H9 (cell line): ENCODE measurements around the gene SRGAP1. TPM values are rescaled to one million over a fixed set of nuclear protein-coding genes. Genes with fewer than 3 reads are reported as not detected.

Experiments used
- DNase-seq: peaks from one replicate; pipeline ENCODE4 v3.0.0-alpha.2; 2017
- H2AFZ ChIP-seq: one replicate; pipeline ENCODE4 v1.6.1; 2013; ENCODE audit warnings: mild to moderate bottlenecking, low read length, control low read depth, moderate library complexity
- H2AK5ac ChIP-seq: 2 replicates; pipeline ENCODE4 v1.6.1; 2013; ENCODE audit warnings: low read length, control low read depth, mixed read lengths; ENCODE audit not compliant: insufficient read length
- H2BK120ac ChIP-seq: one replicate; pipeline ENCODE4 v1.6.1; 2013; ENCODE audit warnings: low read depth, mild to moderate bottlenecking, low read length, control low read depth, inconsistent platforms; ENCODE audit not compliant: poor library complexity, severe bottlenecking
- H2BK12ac ChIP-seq: 2 replicates; pipeline ENCODE4 v1.6.1; 2013; ENCODE audit warnings: low read length, control low read depth, mixed read lengths, low read depth; ENCODE audit not compliant: insufficient read length
- H2BK15ac ChIP-seq: 2 replicates; pipeline ENCODE4 v1.6.1; 2013; ENCODE audit warnings: low read depth, low read length, control low read depth
- H2BK20ac ChIP-seq: one replicate; pipeline ENCODE4 v1.6.1; 2013; ENCODE audit warnings: low read depth, mild to moderate bottlenecking, low read length, control low read depth, inconsistent platforms; ENCODE audit not compliant: poor library complexity, severe bottlenecking
- H2BK5ac ChIP-seq: 2 replicates; pipeline ENCODE4 v1.6.1; 2013; ENCODE audit warnings: low read length, control low read depth, mixed read lengths; ENCODE audit not compliant: insufficient read length
- H3K14ac ChIP-seq: 2 replicates; pipeline ENCODE4 v1.6.1; 2013; ENCODE audit warnings: low read length, control low read depth; ENCODE audit not compliant: insufficient read depth
- H3K18ac ChIP-seq: 2 replicates; pipeline ENCODE4 v1.6.1; 2013; ENCODE audit warnings: low read depth, mild to moderate bottlenecking, mixed read lengths, low read length, control low read depth; ENCODE audit not compliant: insufficient read length
- H3K23ac ChIP-seq: 2 replicates; pipeline ENCODE4 v1.6.1; 2013; ENCODE audit warnings: low read length, control low read depth, mixed read lengths, low read depth; ENCODE audit not compliant: insufficient read length
- H3K23me2 ChIP-seq: 2 replicates; pipeline ENCODE4 v1.6.1; 2013; ENCODE audit warnings: low read depth, mild to moderate bottlenecking, mixed read lengths, low read length, control low read depth; ENCODE audit not compliant: insufficient read length, poor library complexity, severe bottlenecking
- H3K27ac ChIP-seq: 2 replicates; pipeline ENCODE4 v1.5.1; 2013; ENCODE audit warnings: low read length, control low read depth, mixed read lengths, low read depth; ENCODE audit not compliant: insufficient read length
- H3K27me3 ChIP-seq: 2 replicates; pipeline ENCODE4 v1.6.1; 2013; ENCODE audit warnings: low read length, control low read depth, inconsistent platforms; ENCODE audit not compliant: insufficient read depth
- H3K4ac ChIP-seq: 2 replicates; pipeline ENCODE4 v1.6.1; 2013; ENCODE audit warnings: low read depth, mild to moderate bottlenecking, control low read depth, inconsistent platforms, low read length, moderate library complexity
- H3K4me1 ChIP-seq: 2 replicates; pipeline ENCODE4 v1.6.1; 2013; ENCODE audit warnings: low read length, control low read depth, inconsistent platforms; ENCODE audit not compliant: insufficient read depth
- H3K4me2 ChIP-seq: 2 replicates; pipeline ENCODE4 v1.6.1; 2013; ENCODE audit warnings: low read length, control low read depth, mixed read lengths; ENCODE audit not compliant: insufficient read length, insufficient read depth
- H3K56ac ChIP-seq: 2 replicates; pipeline ENCODE4 v1.6.1; 2013; ENCODE audit warnings: low read depth, mild to moderate bottlenecking, mixed read lengths, low read length, control low read depth; ENCODE audit not compliant: insufficient read length
- H3K79me1 ChIP-seq: 2 replicates; pipeline ENCODE4 v1.6.1; 2013; ENCODE audit warnings: low read depth, mild to moderate bottlenecking, moderate library complexity, low read length, control low read depth, inconsistent platforms; ENCODE audit not compliant: insufficient read depth, poor library complexity, severe bottlenecking
- H3K79me2 ChIP-seq: 2 replicates; pipeline ENCODE4 v1.6.1; 2013; ENCODE audit warnings: low read length, control low read depth, inconsistent platforms; ENCODE audit not compliant: insufficient read depth
- H3K9ac ChIP-seq: 2 replicates; pipeline ENCODE4 v1.6.1; 2013; ENCODE audit warnings: low read length, control low read depth, mixed read lengths; ENCODE audit not compliant: insufficient read length; ENCODE audit errors: extremely low read depth
- H3K9me3 ChIP-seq: one replicate; pipeline ENCODE4 v1.6.1; 2013; ENCODE audit warnings: low read depth, low read length, inconsistent platforms; ENCODE audit not compliant: control insufficient read depth
- H3T11ph ChIP-seq: one replicate; pipeline ENCODE4 v1.6.1; 2013; ENCODE audit warnings: mild to moderate bottlenecking, low read length, control low read depth, inconsistent platforms
- H4K20me1 ChIP-seq: one replicate; pipeline ENCODE4 v1.6.1; 2013; ENCODE audit not compliant: control insufficient read depth, insufficient read length, insufficient read depth
- H4K5ac ChIP-seq: 2 replicates; pipeline ENCODE4 v1.6.1; 2013; ENCODE audit warnings: low read depth, mild to moderate bottlenecking, mixed read lengths, low read length, control low read depth; ENCODE audit not compliant: insufficient read length
- H4K8ac ChIP-seq: replicated peaks from 2 replicates; pipeline ENCODE4 v1.6.1; 2013; ENCODE audit warnings: low read length, control low read depth, mixed read lengths, low read depth; ENCODE audit not compliant: insufficient read length
- H4K91ac ChIP-seq: 2 replicates; pipeline ENCODE4 v1.6.1; 2013; ENCODE audit warnings: low read depth, mild to moderate bottlenecking, moderate library complexity, mixed read lengths, low read length, control low read depth; ENCODE audit not compliant: insufficient read length
- H3K27ac Mint-ChIP-seq, 3 experiments: 2 replicates in 2 of 3; 3 replicates in 1 of 3; pipeline ENCODE4 v1.8.0; 2020 to 2021; ENCODE audit warnings: mixed read lengths in 3 of 3, mild to moderate bottlenecking in 1 of 3, moderate library complexity in 1 of 3
- H3K27me3 Mint-ChIP-seq: 2 replicates; pipeline ENCODE4 v1.8.0; 2021; ENCODE audit warnings: low read depth, mild to moderate bottlenecking, moderate library complexity, mixed read lengths
- H3K36me3 Mint-ChIP-seq, 3 experiments: 2 replicates in 2 of 3; 3 replicates in 1 of 3; pipeline ENCODE4 v1.8.0; 2020 to 2021; ENCODE audit warnings: low read depth in 3 of 3, mixed read lengths in 3 of 3; ENCODE audit not compliant: insufficient read depth in 1 of 3
- H3K4me1 Mint-ChIP-seq, 2 experiments: 2 replicates each; pipeline ENCODE4 v1.8.0; 2020; ENCODE audit warnings: mixed read lengths in 2 of 2
- H3K4me3 Mint-ChIP-seq, 2 experiments: 2 replicates in 1 of 2; 3 replicates in 1 of 2; pipeline ENCODE4 v1.8.0; 2020 to 2021; ENCODE audit warnings: mild to moderate bottlenecking in 2 of 2, mixed read lengths in 2 of 2, moderate library complexity in 1 of 2
- H3K9me3 Mint-ChIP-seq, 2 experiments: 2 replicates in 1 of 2; 3 replicates in 1 of 2; pipeline ENCODE4 v1.8.0; 2020; ENCODE audit warnings: mild to moderate bottlenecking in 2 of 2, mixed read lengths in 2 of 2, moderate library complexity in 1 of 2
- WGBS: extraction: QIAGEN DNeasy Blood & Tissue Kit; methylation state at CpG from one replicate; pipeline ENCODE4 v1.1.7; 2013; ENCODE audit warnings: missing lambda C conversion rate, low lambda C conversion rate, mixed read lengths; ENCODE audit not compliant: insufficient read length; ENCODE audit errors: extremely low coverage; 5-methylcytosine and 5-hydroxymethylcytosine counted together
- total RNA-seq: library from RNA; stranded (reverse); gene quantifications from 2 replicates; pipeline ENCODE4 v1.2.1, GENCODE V29; 2021
- TF ChIP-seq, protein P1 (sequence below): fragments of 200-600 bp; sonication (generic); conservative IDR thresholded peaks from 3 replicates; pipeline ENCODE4 v1.8.0; 2021; ENCODE audit warnings: antibody characterized with exemption, mild to moderate bottlenecking

The SRGAP1 gene
- total RNA-seq, 1 experiment from 2014 or later = 4.8 TPM

GRCh38 chr12:64051057-64051456 lies 206.6 kb downstream of the SRGAP1 start:
- no peak for DNase-seq
- Mint-ChIP-seq H3K9me3 (no peaks in the 10 kb centered on the region; a peak in 1 of 5 replicates), H3K4me1 (0 out of 4 replicates have a peak, but pooled peaks cover 0 to 2% of the 10 kb centered on the region in 2 experiments), H3K27ac (no peak overlapping the region), H3K36me3 (peaks cover 0 to 8% (median 7%) of the 10 kb centered on the region in 3 experiments; a peak in 4 of 7 replicates), H3K27me3 (no peaks in the 10 kb centered on the region), H3K4me3 (no peak overlapping the region)
- no peak overlapping the region for H3K4me2 ChIP-seq
- no peak overlapping the region for H3K23ac ChIP-seq
- no peak overlapping the region for H4K91ac ChIP-seq
- H3K56ac ChIP-seq = no peak overlapping the region
- H3K14ac ChIP-seq = no peak overlapping the region
- no peak overlapping the region for H2AFZ ChIP-seq
- no peak overlapping the region for H2BK12ac ChIP-seq
- no peaks in the 10 kb centered on the region for H3K9me3 ChIP-seq
- no peaks in the 10 kb centered on the region for H3K27me3 ChIP-seq
- H3K79me2 ChIP-seq = no peaks in the 10 kb centered on the region
- no peaks in the 10 kb centered on the region for H3K23me2 ChIP-seq
- H4K20me1 ChIP-seq = no peaks in the 10 kb centered on the region
- no peak overlapping the region for H3K4ac ChIP-seq
- no peaks in the 10 kb centered on the region for H3K79me1 ChIP-seq
- no peak overlapping the region for H4K8ac ChIP-seq
- no peak overlapping the region for H2BK120ac ChIP-seq
- TF ChIP-seq, protein P1, sequence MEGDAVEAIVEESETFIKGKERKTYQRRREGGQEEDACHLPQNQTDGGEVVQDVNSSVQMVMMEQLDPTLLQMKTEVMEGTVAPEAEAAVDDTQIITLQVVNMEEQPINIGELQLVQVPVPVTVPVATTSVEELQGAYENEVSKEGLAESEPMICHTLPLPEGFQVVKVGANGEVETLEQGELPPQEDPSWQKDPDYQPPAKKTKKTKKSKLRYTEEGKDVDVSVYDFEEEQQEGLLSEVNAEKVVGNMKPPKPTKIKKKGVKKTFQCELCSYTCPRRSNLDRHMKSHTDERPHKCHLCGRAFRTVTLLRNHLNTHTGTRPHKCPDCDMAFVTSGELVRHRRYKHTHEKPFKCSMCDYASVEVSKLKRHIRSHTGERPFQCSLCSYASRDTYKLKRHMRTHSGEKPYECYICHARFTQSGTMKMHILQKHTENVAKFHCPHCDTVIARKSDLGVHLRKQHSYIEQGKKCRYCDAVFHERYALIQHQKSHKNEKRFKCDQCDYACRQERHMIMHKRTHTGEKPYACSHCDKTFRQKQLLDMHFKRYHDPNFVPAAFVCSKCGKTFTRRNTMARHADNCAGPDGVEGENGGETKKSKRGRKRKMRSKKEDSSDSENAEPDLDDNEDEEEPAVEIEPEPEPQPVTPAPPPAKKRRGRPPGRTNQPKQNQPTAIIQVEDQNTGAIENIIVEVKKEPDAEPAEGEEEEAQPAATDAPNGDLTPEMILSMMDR = no peak
- H3K4me1 ChIP-seq = no peaks in the 10 kb centered on the region
- H3K27ac ChIP-seq = no peak overlapping the region
- H2BK5ac ChIP-seq = no peak overlapping the region
- no peak overlapping the region for H3K9ac ChIP-seq
- WGBS = no CpG with 5 or more reads among the region's 2 CpGs
- H2AK5ac ChIP-seq = no peak overlapping the region
- H3T11ph ChIP-seq = no peak overlapping the region
- no peak overlapping the region for H4K5ac ChIP-seq
- no peak overlapping the region for H3K18ac ChIP-seq
- no peak overlapping the region for H2BK20ac ChIP-seq
- no peak overlapping the region for H2BK15ac ChIP-seq
